Esophagus muscularis mucosa (tissue), 3 donors: ENCODE measurements around the gene SUMO3.

Experiments used
- POLR2A ChIP-seq: fragments of 450-650 bp; IDR thresholded peaks from one replicate; pipeline ENCODE4 v1.6.1; 2017; ENCODE audit warnings: antibody characterized with exemption, moderate library complexity, mild to moderate bottlenecking, low read depth
- TF ChIP-seq, protein P1 (sequence below), 3 experiments: fragments of 200-600 bp in 2 of 3; fragments of 450-650 bp in 1 of 3; sonication (generic) in 2 of 3; IDR thresholded peaks; one replicate each; pipeline ENCODE4 v1.5.1; 2017 to 2019; ENCODE audit warnings: antibody characterized with exemption in 3 of 3, mild to moderate bottlenecking in 2 of 3, moderate library complexity in 1 of 3

DNA sequence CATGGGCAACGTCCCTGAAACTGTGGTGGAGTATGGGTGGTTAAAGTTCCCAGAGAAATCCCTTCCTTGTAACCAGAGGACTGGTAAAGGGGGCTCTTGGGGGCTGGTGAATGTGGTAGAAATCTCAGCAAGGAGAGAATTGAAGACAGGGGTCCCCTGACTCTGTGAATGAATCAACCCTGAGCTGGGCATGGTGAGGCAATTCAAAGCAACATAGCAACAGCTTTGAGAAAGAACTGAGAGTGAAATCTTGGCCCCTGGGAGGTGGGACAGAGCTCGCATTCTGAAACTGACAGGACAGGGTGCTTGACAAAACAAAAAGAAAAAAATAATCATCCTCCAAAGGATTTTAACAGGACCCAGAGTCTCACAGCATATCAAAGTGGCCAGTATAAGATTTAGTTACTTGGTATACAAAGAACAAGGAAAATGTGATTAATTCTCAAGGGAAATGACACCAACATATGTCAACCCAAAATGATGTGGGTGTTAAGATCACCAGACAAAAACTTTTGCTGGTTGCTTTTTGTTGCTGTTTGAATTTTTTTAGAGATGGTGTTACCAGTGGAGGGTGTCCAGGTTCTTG, 11.7 kb upstream of the SUMO3 start:
- TF ChIP-seq, protein P1, sequence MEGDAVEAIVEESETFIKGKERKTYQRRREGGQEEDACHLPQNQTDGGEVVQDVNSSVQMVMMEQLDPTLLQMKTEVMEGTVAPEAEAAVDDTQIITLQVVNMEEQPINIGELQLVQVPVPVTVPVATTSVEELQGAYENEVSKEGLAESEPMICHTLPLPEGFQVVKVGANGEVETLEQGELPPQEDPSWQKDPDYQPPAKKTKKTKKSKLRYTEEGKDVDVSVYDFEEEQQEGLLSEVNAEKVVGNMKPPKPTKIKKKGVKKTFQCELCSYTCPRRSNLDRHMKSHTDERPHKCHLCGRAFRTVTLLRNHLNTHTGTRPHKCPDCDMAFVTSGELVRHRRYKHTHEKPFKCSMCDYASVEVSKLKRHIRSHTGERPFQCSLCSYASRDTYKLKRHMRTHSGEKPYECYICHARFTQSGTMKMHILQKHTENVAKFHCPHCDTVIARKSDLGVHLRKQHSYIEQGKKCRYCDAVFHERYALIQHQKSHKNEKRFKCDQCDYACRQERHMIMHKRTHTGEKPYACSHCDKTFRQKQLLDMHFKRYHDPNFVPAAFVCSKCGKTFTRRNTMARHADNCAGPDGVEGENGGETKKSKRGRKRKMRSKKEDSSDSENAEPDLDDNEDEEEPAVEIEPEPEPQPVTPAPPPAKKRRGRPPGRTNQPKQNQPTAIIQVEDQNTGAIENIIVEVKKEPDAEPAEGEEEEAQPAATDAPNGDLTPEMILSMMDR (IDR thresholded peaks at IDR 0.05): no peak
- no peak for TF ChIP-seq POLR2A
